Tibial artery (tissue), 4 donors: Measurements from ENCODE around the gene GABBR2.

ENCODE experiments used
- DNase-seq, 2 donors: peaks; one replicate each; pipeline ENCODE4 v3.0.0-alpha.2; 2019
- H3K27ac ChIP-seq, 2 donors: fragments of 200-600 bp; sonication (generic) in 1 of 2; 1 replicate in 1 of 2; 2 replicates in 1 of 2; pipeline ENCODE4 v1.5.1; 2018 to 2019; ENCODE audit warnings: mild to moderate bottlenecking in 1 of 2
- H3K27me3 ChIP-seq, 2 donors: fragments of 200-600 bp; sonication (generic) in 1 of 2; one replicate each; pipeline versions ENCODE4 v1.5.1 to v1.6.0; 2016 to 2019
- H3K36me3 ChIP-seq, 3 donors: fragments of 200-600 bp; sonication (generic) in 2 of 3; one replicate each; pipeline ENCODE4 v1.5.1; 2016 to 2019; ENCODE audit warnings: mild to moderate bottlenecking in 2 of 3
- H3K4me1 ChIP-seq, 4 donors: fragments of 200-600 bp; sonication (generic) in 2 of 4; 1 replicate in 3 of 4; 2 replicates in 1 of 4; pipeline ENCODE4 v1.5.1; 2016 to 2019
- H3K4me3 ChIP-seq, 2 donors: fragments of 200-600 bp; sonication (generic) in 1 of 2; 1 replicate in 1 of 2; 2 replicates in 1 of 2; pipeline ENCODE4 v1.5.1; 2018 to 2019; ENCODE audit warnings: mild to moderate bottlenecking in 2 of 2
- H3K9me3 ChIP-seq, 3 donors: fragments of 200-600 bp; sonication (generic) in 1 of 3; one replicate each; pipeline ENCODE4 v1.5.1; 2016 to 2019
- intact Hi-C: fragments of 100-400 bp; cut with DNase I; formaldehyde crosslinking; loops from one replicate; pipeline ENCODE4 v1.15.0; 2023; ENCODE audit warnings: low total_unique reads
- TF ChIP-seq, protein P1 (sequence below), 2 experiments: fragments of 200-600 bp in 1 of 2; fragments of 450-650 bp in 1 of 2; IDR thresholded peaks; one replicate each; pipeline ENCODE4 v1.5.1; 2017 to 2019; ENCODE audit warnings: antibody characterized with exemption in 2 of 2, mild to moderate bottlenecking in 1 of 2, moderate library complexity in 1 of 2

The GABBR2 gene

GRCh38 chr9:98597236-98597771 is 111.4 kb downstream of the GABBR2 start:
- TF ChIP-seq, protein P1, sequence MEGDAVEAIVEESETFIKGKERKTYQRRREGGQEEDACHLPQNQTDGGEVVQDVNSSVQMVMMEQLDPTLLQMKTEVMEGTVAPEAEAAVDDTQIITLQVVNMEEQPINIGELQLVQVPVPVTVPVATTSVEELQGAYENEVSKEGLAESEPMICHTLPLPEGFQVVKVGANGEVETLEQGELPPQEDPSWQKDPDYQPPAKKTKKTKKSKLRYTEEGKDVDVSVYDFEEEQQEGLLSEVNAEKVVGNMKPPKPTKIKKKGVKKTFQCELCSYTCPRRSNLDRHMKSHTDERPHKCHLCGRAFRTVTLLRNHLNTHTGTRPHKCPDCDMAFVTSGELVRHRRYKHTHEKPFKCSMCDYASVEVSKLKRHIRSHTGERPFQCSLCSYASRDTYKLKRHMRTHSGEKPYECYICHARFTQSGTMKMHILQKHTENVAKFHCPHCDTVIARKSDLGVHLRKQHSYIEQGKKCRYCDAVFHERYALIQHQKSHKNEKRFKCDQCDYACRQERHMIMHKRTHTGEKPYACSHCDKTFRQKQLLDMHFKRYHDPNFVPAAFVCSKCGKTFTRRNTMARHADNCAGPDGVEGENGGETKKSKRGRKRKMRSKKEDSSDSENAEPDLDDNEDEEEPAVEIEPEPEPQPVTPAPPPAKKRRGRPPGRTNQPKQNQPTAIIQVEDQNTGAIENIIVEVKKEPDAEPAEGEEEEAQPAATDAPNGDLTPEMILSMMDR (IDR thresholded peaks at IDR 0.05): no peak
- DNase-seq: no peak
- Histone ChIP-seq H3K9me3 (no peaks in the 10 kb centered on the region), H3K36me3 (no peaks in the 10 kb centered on the region), H3K27me3 (no peaks in the 10 kb centered on the region), H3K4me3 (no peak overlapping the region), H3K27ac (no peak overlapping the region), H3K4me1 (no peaks in the 10 kb centered on the region)
- intact Hi-C loops: no loop called here

DNA sequence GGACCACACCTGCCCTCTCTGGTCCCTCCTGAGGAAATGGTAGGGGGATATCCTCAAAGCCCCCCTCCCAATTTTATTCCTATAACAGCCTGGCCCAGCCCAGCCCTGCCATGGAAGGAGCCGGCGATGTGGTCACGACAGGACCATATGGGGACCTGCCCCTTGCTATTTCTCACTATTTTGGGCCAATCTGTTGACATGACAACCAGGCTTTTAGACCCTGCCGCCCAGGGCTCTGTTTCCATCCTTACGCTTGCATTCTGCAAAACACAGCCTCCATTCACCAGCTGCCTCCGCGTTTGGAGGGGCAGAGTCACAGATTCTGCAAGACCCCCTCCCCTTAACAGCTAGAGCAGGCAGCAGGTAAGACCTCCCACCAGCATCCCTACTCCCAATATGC is 112.2 kb downstream of the GABBR2 start:
- DNase-seq: no peak
- Histone ChIP-seq H3K4me1 (no peaks in the 10 kb centered on the region), H3K36me3 (no peaks in the 10 kb centered on the region), H3K27ac (no peak overlapping the region), H3K27me3 (no peaks in the 10 kb centered on the region), H3K9me3 (no peaks in the 10 kb centered on the region), H3K4me3 (no peak overlapping the region)
- TF ChIP-seq, protein P1 (IDR thresholded peaks at IDR 0.05): no peak
- intact Hi-C loops: no loop called here

- Histone ChIP-seq H3K4me3 (no peak overlapping the region), H3K27me3 (no peaks in the 10 kb centered on the region), H3K9me3 (no peaks in the 10 kb centered on the region), H3K4me1 (no peaks in the 10 kb centered on the region), H3K36me3 (no peaks in the 10 kb centered on the region), H3K27ac (no peak overlapping the region)
- intact Hi-C loops: no loop called here
- TF ChIP-seq, protein P1 (IDR thresholded peaks at IDR 0.05): no peak
- no peak for DNase-seq
These were observed 114.1 kb downstream of the GABBR2 start for GRCh38 chr9:98594546-98595160.

GRCh38 chr9:98593354-98594253 is 115.1 kb downstream of the GABBR2 start:
- intact Hi-C loops: no loop called here

GRCh38 chr9:98591696-98592095 is 117.0 kb downstream of the GABBR2 start:
- no peaks in the 10 kb centered on the region for H3K9me3 ChIP-seq
- no peaks in the 10 kb centered on the region for H3K4me1 ChIP-seq
- H3K27me3 ChIP-seq: peaks cover 0 to 3% of the 10 kb centered on the region in 2 donors
- no peaks in the 10 kb centered on the region for H3K36me3 ChIP-seq
- no peak for DNase-seq
- TF ChIP-seq, protein P1 (IDR thresholded peaks at IDR 0.05): no peak
- intact Hi-C loops: no loop called here
- H3K27ac ChIP-seq: no peak overlapping the region
- no peak overlapping the region for H3K4me3 ChIP-seq

More at GRCh38 chr9:98593354-98594253, 115.1 kb downstream of the GABBR2 start:
- TF ChIP-seq, protein P1 (IDR thresholded peaks at IDR 0.05): no peak
- Histone ChIP-seq H3K27ac (no peak overlapping the region), H3K4me3 (no peak overlapping the region), H3K9me3 (no peaks in the 10 kb centered on the region), H3K27me3 (peaks cover 0 to 3% of the 10 kb centered on the region in 2 donors), H3K4me1 (no peaks in the 10 kb centered on the region), H3K36me3 (no peaks in the 10 kb centered on the region)
- DNase-seq: no peak
